HepG2 (cell line): Measurements from ENCODE around the gene BPIFB2. TPM values are rescaled to one million over a fixed set of nuclear protein-coding genes. Genes with fewer than 3 reads are reported as not detected.

Source experiments
- ATAC-seq: fragments of 200-7000 bp; cut with Tn5 transposase; 3 replicates; pipeline ENCODE4 v1.9.1; 2020; ENCODE audit warnings: mild to moderate bottlenecking, moderate library complexity
- BruUV-seq: library from RNA; stranded (reverse); fragments of 400-500 nt; replicated peaks from 2 replicates; lab custom pipeline; 2021; lab: Mats Ljungman, UMichigan
- CTCF ChIA-PET: fragments of 300-600 bp; formaldehyde crosslinking; extraction: SDS; loops from one replicate; lab custom pipeline; 2021; ENCODE audit warnings: low total read pairs, inconsistent platforms, low intra/inter-chr PET ratio; lab: Yijun Ruan, JAX
- POLR2A ChIA-PET: fragments of 350-600 bp; sonication (Branson Sonifier 250); formaldehyde crosslinking; loops from one replicate; lab custom pipeline; 2020; ENCODE audit warnings: antibody characterized with exemption, inconsistent platforms; lab: Yijun Ruan, JAX
- DNase-seq: peaks from one replicate; pipeline ENCODE4 v3.0.0-alpha.2; 2015; ENCODE audit warnings: low spot score
- FAIRE-seq: peaks from 3 replicates; lab custom pipeline; 2011; peaks lifted over from hg19 to GRCh38; lab: Jason Lieb, UNC
- H2AFZ ChIP-seq: one replicate; pipeline ENCODE4 v1.6.1; 2011; ENCODE audit warnings: low read length, inconsistent platforms
- H3K27ac ChIP-seq: fragments of 300-600 bp; 3 replicates; pipeline ENCODE4 v1.8.0; 2011; ENCODE audit warnings: mixed run types, mild to moderate bottlenecking, mixed read lengths, low read length, inconsistent platforms; ENCODE audit not compliant: insufficient read depth; ENCODE audit errors: extremely low read length
- H3K27me3 ChIP-seq, 2 experiments: fragments of 200-600 bp in 1 of 2; 2 replicates in 1 of 2; 3 replicates in 1 of 2; pipeline versions ENCODE4 v1.6.0 to v1.8.0; 2011; ENCODE audit warnings: low read length in 2 of 2, mild to moderate bottlenecking in 2 of 2, moderate library complexity in 2 of 2, inconsistent platforms in 1 of 2; ENCODE audit not compliant: insufficient read depth in 2 of 2, control insufficient read depth in 1 of 2
- H3K36me3 ChIP-seq, 2 experiments: fragments of 200-600 bp in 1 of 2; replicated peaks in 1 of 2; 2 replicates in 1 of 2; 3 replicates in 1 of 2; pipeline versions ENCODE4 v1.5.1 to v1.8.0; 2011; ENCODE audit warnings: low read length in 2 of 2, inconsistent platforms in 1 of 2; ENCODE audit not compliant: insufficient read depth in 2 of 2, control insufficient read depth in 1 of 2
- H3K4me1 ChIP-seq: 2 replicates; pipeline ENCODE4 v1.5.1; 2012; ENCODE audit warnings: low read length, inconsistent platforms; ENCODE audit not compliant: insufficient read depth
- H3K4me2 ChIP-seq: 2 replicates; pipeline ENCODE4 v1.6.0; 2011; ENCODE audit warnings: low read depth, low read length, inconsistent platforms
- H3K4me3 ChIP-seq, 3 experiments: fragments of 200-600 bp in 1 of 3; sonication (generic), shearing (Covaris generic) in 1 of 3; replicated peaks in 1 of 3; 2 replicates each; pipeline ENCODE4 v1.5.1; 2011 to 2016; ENCODE audit warnings: low read length in 3 of 3, inconsistent platforms in 2 of 3, low read depth in 2 of 3, mild to moderate bottlenecking in 2 of 3, control low read depth in 1 of 3, mixed read lengths in 1 of 3; ENCODE audit not compliant: insufficient read depth in 1 of 3
- H3K79me2 ChIP-seq: one replicate; pipeline ENCODE4 v1.6.1; 2011; ENCODE audit warnings: low read length, inconsistent platforms; ENCODE audit not compliant: insufficient read depth
- H3K9ac ChIP-seq: 2 replicates; pipeline ENCODE4 v1.6.0; 2011; ENCODE audit warnings: mild to moderate bottlenecking, low read depth, low read length, inconsistent platforms; ENCODE audit not compliant: insufficient read depth
- H3K9me3 ChIP-seq: 2 replicates; pipeline ENCODE4 v1.5.1; 2012; ENCODE audit warnings: mild to moderate bottlenecking, low read length
- H4K20me1 ChIP-seq: 2 replicates; pipeline ENCODE4 v1.6.0; 2011; ENCODE audit warnings: inconsistent platforms, mild to moderate bottlenecking, low read length, moderate library complexity; ENCODE audit not compliant: insufficient read depth
- ARHGAP35 ChIP-seq: sonication (generic); formaldehyde crosslinking; IDR thresholded peaks from 2 replicates; pipeline ENCODE4 v1.9.0; 2022; ENCODE audit warnings: mild to moderate bottlenecking, inconsistent platforms, moderate library complexity, missing genetic modification reagents, borderline replicate concordance
- BRD4 ChIP-seq: sonication (generic); formaldehyde crosslinking; IDR thresholded peaks from 2 replicates; pipeline ENCODE4 v1.4.0; 2020; ENCODE audit warnings: missing genetic modification reagents
- SRSF4 ChIP-seq: fragments of 200-400 bp; formaldehyde crosslinking; IDR thresholded peaks from one replicate; pipeline ENCODE4 v1.6.1; 2018; ENCODE audit warnings: mild to moderate bottlenecking, low read depth, low read length, moderate library complexity; ENCODE audit not compliant: poor library complexity, severe bottlenecking
- THAP11 ChIP-seq: IDR thresholded peaks from 2 replicates; pipeline ENCODE4 v1.6.1; 2016; ENCODE audit warnings: missing biosample characterization, missing genetic modification reagents
- ZBTB14 ChIP-seq: sonication (generic); formaldehyde crosslinking; IDR thresholded peaks from 2 replicates; pipeline ENCODE4 v1.4.0; 2020; ENCODE audit warnings: missing genetic modification reagents
- ZMYM3 ChIP-seq: sonication (generic); formaldehyde crosslinking; IDR thresholded peaks from 2 replicates; pipeline ENCODE4 v1.5.1; 2020; ENCODE audit warnings: mild to moderate bottlenecking, missing genetic modification reagents
- ZNF24 ChIP-seq: fragments of 450-650 bp; IDR thresholded peaks from 2 replicates; pipeline ENCODE4 v1.6.1; 2017; ENCODE audit warnings: antibody characterized with exemption, mild to moderate bottlenecking
- ZNF556 ChIP-seq: sonication (generic); formaldehyde crosslinking; IDR thresholded peaks from 2 replicates; pipeline ENCODE4 v1.4.0; 2020; ENCODE audit warnings: mild to moderate bottlenecking, missing genetic modification reagents, borderline replicate concordance
- WGBS: methylation state at CpG from one replicate; pipeline ENCODE4 v1.1.6; 2017; ENCODE audit warnings: low lambda C conversion rate; 5-methylcytosine and 5-hydroxymethylcytosine counted together
- in situ Hi-C: cut with HindIII; loops from 2 replicates; pipeline ENCODE4 v1.10.0; 2017; ENCODE audit warnings: low pct_unique_long_range_greater_than_20kb; ENCODE audit not compliant: extremely low pct_ligation_motif_present
- intact Hi-C: fragments of 100-400 bp; cut with micrococcal nuclease; formaldehyde crosslinking; loops from one replicate; pipeline ENCODE4 v1.10.0; 2022; ENCODE audit not compliant: unreplicated experiment
- polyA plus RNA-seq, 8 experiments: library from polyadenylated mRNA; depleted of rRNA in 3 of 8; stranded (reverse) in 7 of 8; unstranded in 1 of 8; fragments of >200 nt; fragmentation: Illumina TruSeq in 4 of 8; extraction: Trizol in 4 of 8; gene quantifications; 2 replicates each; pipeline versions ENCODE4 v1.2.1 to v1.2.3, GENCODE V29; 2011 to 2016; ENCODE audit warnings: low read depth in 4 of 8, missing spikeins in 1 of 8, mixed read lengths in 1 of 8; ENCODE audit not compliant: insufficient read depth in 1 of 8
- total RNA-seq, 5 experiments: library from RNA; depleted of rRNA; stranded (reverse); fragments of >200 nt; fragmentation: Illumina TruSeq; extraction: Trizol; gene quantifications; 2 replicates each; pipeline ENCODE4 v1.2.3, GENCODE V29; 2016; ENCODE audit warnings: low read depth in 1 of 5

Gene BPIFB2
- total and polyA plus RNA-seq, 2 of the 13 experiments (the other 11 are each of a cell fraction or from before 2014, with no cell fraction given) = 54.5 to 902 TPM

- no peak for ATAC-seq
- 48% methylated on average over 25 of the region's 25 CpGs for WGBS
- Histone ChIP-seq H3K27me3 (peaks cover under 1 to 38% of the 10 kb centered on the region in 2 experiments; a peak in 3 of 5 replicates), H3K4me2 (no peak within 1 kb of the TSS), H3K4me1 (peaks cover 17% of the 10 kb centered on the region), H2AFZ (no peak within 1 kb of the TSS), H3K27ac (no peak within 1 kb of the TSS), H3K4me3 (no peak within 1 kb of the TSS), H3K79me2 (no peaks in the 10 kb centered on the region), H4K20me1 (no peaks in the 10 kb centered on the region), H3K36me3 (no peaks in the 10 kb centered on the region), H3K9ac (no peak within 1 kb of the TSS), H3K9me3 (no peaks in the 10 kb centered on the region)
- ChIA-PET POLR2A (interaction anchor here (2.0 kb wide), 1 partner anchor 27 kb away, joined by 5 read pairs; no protein-coding TSS in a partner anchor), CTCF (no interaction called here)
- FAIRE-seq = no peak
- in situ Hi-C loops (no loop called here), intact Hi-C loops (no loop called here)
- DNase-seq = no peak
- BruUV-seq = no TSS peak
- TF ChIP-seq BRD4 (CRISPR knock-in tag) = no peak
- TF ChIP-seq SRSF4 = no peak
- no peak for TF ChIP-seq ZBTB14 (CRISPR knock-in tag)
- TF ChIP-seq ARHGAP35 (CRISPR knock-in tag) = no peak
- no peak for TF ChIP-seq THAP11
- TF ChIP-seq ZNF24 = no peak
Observed at GRCh38 chr20:33053291-33054106, 46.0 kb downstream of the BPIFB2 start, which contains the start of gene BPIFB3. BPIFB3 (plus strand) TSS chr20:33053903; CDS start chr20:33055436, 1,533 bp downstream.

GRCh38 chr20:33054381-33054780, 46.9 kb downstream of the BPIFB2 start:
- Histone ChIP-seq H4K20me1 (no peaks in the 10 kb centered on the region), H3K4me1 (peaks cover 17% of the 10 kb centered on the region), H3K27me3 (peaks cover 1 to 46% of the 10 kb centered on the region in 2 experiments; a peak in 4 of 5 replicates), H3K4me2 (no peak overlapping the region), H3K79me2 (no peaks in the 10 kb centered on the region), H3K9ac (no peak overlapping the region), H3K4me3 (no peak overlapping the region), H3K9me3 (no peaks in the 10 kb centered on the region), H2AFZ (no peak overlapping the region), H3K27ac (no peak overlapping the region), H3K36me3 (no peaks in the 10 kb centered on the region)
- CTCF ChIA-PET = no interaction called here
- TF ChIP-seq ZMYM3 (CRISPR knock-in tag) (peak; percentile 44; the same call in 1 of the 2 replicates), ZNF556 (no peak)
- FAIRE-seq (no peak), ATAC-seq (no peak), DNase-seq (no peak)
- intact Hi-C loops (no loop called here), in situ Hi-C loops (no loop called here)
- POLR2A ChIA-PET = no interaction called here
- BruUV-seq = no TSS peak
- WGBS = 38% methylated on average over 7 of the region's 7 CpGs
